ENCODE measurements around the gene C1R.
"Not testable (repeated sequence)": the region's sequence is repeated elsewhere in the genome, so short reads cannot be mapped to it uniquely, and the experiment has no call there.

The C1R gene

GRCh38 chr12:7118881-7119280 is 26.6 kb upstream of the C1R start:
- DNase-seq: no peak

- no peak for DNase-seq
Observed at GRCh38 chr12:7117670-7118069, 25.4 kb upstream of the C1R start.

- no peak for DNase-seq
Observed at GRCh38 chr12:7116916-7117315, 24.7 kb upstream of the C1R start.

- DNase-seq: no peak
Observed at GRCh38 chr12:7116196-7116595, 24.0 kb upstream of the C1R start.

GRCh38 chr12:7114851-7115250 is 22.6 kb upstream of the C1R start:
- DNase-seq: no peak

- DNase-seq: no peak
Observed at GRCh38 chr12:7114008-7114407, 21.8 kb upstream of the C1R start.

- DNase-seq: no peak
Observed at GRCh38 chr12:7113389-7113871, 21.2 kb upstream of the C1R start.

- no peak for DNase-seq
Observed at GRCh38 chr12:7112041-7112440, 19.8 kb upstream of the C1R start.

GRCh38 chr12:7110661-7111060 is 18.4 kb upstream of the C1R start:
- no peak for DNase-seq

- no peak for DNase-seq
Observed at GRCh38 chr12:7109572-7109920, 17.3 kb upstream of the C1R start.

- peak in 1 of 2 experiments; percentile 21 for DNase-seq
Observed at GRCh38 chr12:7108796-7109571, 16.7 kb upstream of the C1R start, which contains the start of gene C1RL. C1RL (minus strand) TSS chr12:7109214; CDS start chr12:7109180, 34 bp downstream.

- no peak for DNase-seq
Observed at GRCh38 chr12:7108003-7108795, 16.0 kb upstream of the C1R start.

- DNase-seq: no peak
Observed at GRCh38 chr12:7107636-7108002, 15.4 kb upstream of the C1R start.

GRCh38 chr12:7107181-7107580 is 14.9 kb upstream of the C1R start:
- not testable (repeated sequence) for DNase-seq

GRCh38 chr12:7106082-7106481 is 13.8 kb upstream of the C1R start:
- no peak for DNase-seq

GRCh38 chr12:7103837-7104584 is 11.8 kb upstream of the C1R start:
- DNase-seq: no peak

- DNase-seq: no peak
Observed at GRCh38 chr12:7102582-7102981, 10.3 kb upstream of the C1R start.

GRCh38 chr12:7101694-7102131 is 9.5 kb upstream of the C1R start:
- DNase-seq: no peak

- DNase-seq: no peak
Observed at GRCh38 chr12:7101047-7101693, 8.9 kb upstream of the C1R start.

- no peak for DNase-seq
Observed at GRCh38 chr12:7100239-7100638, 8.0 kb upstream of the C1R start.

- DNase-seq: no peak
Observed at GRCh38 chr12:7099290-7099996, 7.2 kb upstream of the C1R start.

- no peak for DNase-seq
Observed at GRCh38 chr12:7096979-7097378, 4.7 kb upstream of the C1R start.
